IPS-20b (cell line): ENCODE data around the gene ARCN1.

Source experiments
- H3K27ac ChIP-seq: one replicate; pipeline ENCODE4 v1.5.1; 2013; ENCODE audit warnings: low read length
- H3K27me3 ChIP-seq: 2 replicates; pipeline ENCODE4 v1.6.1; 2013; ENCODE audit warnings: mild to moderate bottlenecking, low read length, inconsistent platforms; ENCODE audit not compliant: insufficient read depth
- H3K36me3 ChIP-seq: 2 replicates; pipeline ENCODE4 v1.6.1; 2013; ENCODE audit warnings: low read depth, mild to moderate bottlenecking, inconsistent platforms, low read length, moderate library complexity; ENCODE audit not compliant: insufficient read depth
- H3K4me1 ChIP-seq: 2 replicates; pipeline ENCODE4 v1.6.1; 2013; ENCODE audit warnings: mild to moderate bottlenecking, control low read depth, inconsistent platforms, low read length, moderate library complexity; ENCODE audit not compliant: insufficient read depth
- H3K4me3 ChIP-seq: 2 replicates; pipeline ENCODE4 v1.5.1; 2013; ENCODE audit warnings: mild to moderate bottlenecking, low read length, inconsistent platforms
- H3K9ac ChIP-seq: 2 replicates; pipeline ENCODE4 v1.6.1; 2013; ENCODE audit warnings: low read depth, mild to moderate bottlenecking, inconsistent platforms, low read length, moderate library complexity
- H3K9me3 ChIP-seq: 2 replicates; pipeline ENCODE4 v1.6.1; 2013; ENCODE audit warnings: mild to moderate bottlenecking, low read depth, low read length, inconsistent platforms; ENCODE audit not compliant: insufficient read depth

Gene ARCN1

GRCh38 chr11:118618991-118619375 lies 46.8 kb downstream of the ARCN1 start:
- H3K27me3 ChIP-seq: 0 out of 2 replicates have a peak, but pooled peaks cover 1% of the 10 kb centered on the region
- no peak overlapping the region for H3K9ac ChIP-seq
- no peaks in the 10 kb centered on the region for H3K36me3 ChIP-seq
- peaks cover 38% of the 10 kb centered on the region for H3K4me1 ChIP-seq
- no peaks in the 10 kb centered on the region for H3K9me3 ChIP-seq
- no peak overlapping the region for H3K27ac ChIP-seq
- no peak overlapping the region for H3K4me3 ChIP-seq

- Histone ChIP-seq H3K27me3 (no peaks in the 10 kb centered on the region), H3K9ac (no peak overlapping the region), H3K9me3 (no peaks in the 10 kb centered on the region), H3K36me3 (peaks cover 1% of the 10 kb centered on the region; the same call in 1 of the 2 replicates), H3K4me3 (no peak overlapping the region), H3K27ac (no peak overlapping the region), H3K4me1 (peaks cover 34% of the 10 kb centered on the region)
Measured at GRCh38 chr11:118619444-118620197, 47.4 kb downstream of the ARCN1 start.

GRCh38 chr11:118620529-118621070 lies 48.4 kb downstream of the ARCN1 start:
- Histone ChIP-seq H3K4me3 (peak overlapping the region; percentile 81), H3K9ac (peak overlapping the region; percentile 78; the same call in 1 of the 2 replicates), H3K4me1 (peaks cover 30% of the 10 kb centered on the region), H3K27ac (peak overlapping the region; percentile 52), H3K27me3 (no peaks in the 10 kb centered on the region), H3K9me3 (no peaks in the 10 kb centered on the region), H3K36me3 (peaks cover 11% of the 10 kb centered on the region)

GRCh38 chr11:118621071-118621783 lies 49.0 kb downstream of the ARCN1 start:
- H3K9ac ChIP-seq: peak overlapping the region; percentile 78; the same call in 1 of the 2 replicates
- peak overlapping the region; percentile 52 for H3K27ac ChIP-seq
- no peaks in the 10 kb centered on the region for H3K9me3 ChIP-seq
- H3K4me1 ChIP-seq: peaks cover 24% of the 10 kb centered on the region
- H3K36me3 ChIP-seq: peaks cover 15% of the 10 kb centered on the region
- peak overlapping the region; percentile 81 for H3K4me3 ChIP-seq
- H3K27me3 ChIP-seq: no peaks in the 10 kb centered on the region

DNA sequence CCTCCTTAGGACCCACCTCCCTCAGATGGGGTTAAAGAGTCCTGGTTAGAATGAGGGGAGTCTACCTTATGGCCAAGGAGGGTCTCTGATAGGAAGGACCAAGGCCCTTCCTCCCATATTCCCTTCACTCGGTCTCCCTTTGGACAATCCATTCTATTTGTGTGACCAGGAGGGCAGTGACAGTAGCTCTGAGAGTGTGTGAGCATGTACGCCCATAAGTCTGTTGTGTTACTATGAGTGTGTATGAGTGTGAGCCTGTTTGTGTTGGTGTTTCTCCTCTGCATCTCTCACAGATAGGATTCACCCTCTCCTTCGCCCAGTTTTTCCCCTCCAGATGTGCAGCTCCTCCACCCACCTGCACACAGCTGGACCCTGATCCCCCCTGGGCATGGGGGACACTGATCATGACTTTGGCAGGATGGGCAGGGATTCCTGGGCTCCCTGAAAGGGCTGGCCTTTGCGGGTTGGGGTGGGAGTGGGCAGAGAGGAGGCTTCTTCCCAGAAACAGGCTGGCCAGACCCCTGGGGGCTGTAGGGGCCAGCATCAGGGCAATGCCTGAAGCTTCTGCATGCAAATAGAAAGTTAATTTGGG lies 49.7 kb downstream of the ARCN1 start:
- peaks cover 18% of the 10 kb centered on the region for H3K36me3 ChIP-seq
- peak overlapping the region; percentile 81 for H3K4me3 ChIP-seq
- peaks cover 20% of the 10 kb centered on the region for H3K4me1 ChIP-seq
- peak overlapping the region; percentile 78; the same call in 1 of the 2 replicates for H3K9ac ChIP-seq
- H3K27ac ChIP-seq: peak overlapping the region; percentile 52
- no peaks in the 10 kb centered on the region for H3K27me3 ChIP-seq
- H3K9me3 ChIP-seq: no peaks in the 10 kb centered on the region

DNA sequence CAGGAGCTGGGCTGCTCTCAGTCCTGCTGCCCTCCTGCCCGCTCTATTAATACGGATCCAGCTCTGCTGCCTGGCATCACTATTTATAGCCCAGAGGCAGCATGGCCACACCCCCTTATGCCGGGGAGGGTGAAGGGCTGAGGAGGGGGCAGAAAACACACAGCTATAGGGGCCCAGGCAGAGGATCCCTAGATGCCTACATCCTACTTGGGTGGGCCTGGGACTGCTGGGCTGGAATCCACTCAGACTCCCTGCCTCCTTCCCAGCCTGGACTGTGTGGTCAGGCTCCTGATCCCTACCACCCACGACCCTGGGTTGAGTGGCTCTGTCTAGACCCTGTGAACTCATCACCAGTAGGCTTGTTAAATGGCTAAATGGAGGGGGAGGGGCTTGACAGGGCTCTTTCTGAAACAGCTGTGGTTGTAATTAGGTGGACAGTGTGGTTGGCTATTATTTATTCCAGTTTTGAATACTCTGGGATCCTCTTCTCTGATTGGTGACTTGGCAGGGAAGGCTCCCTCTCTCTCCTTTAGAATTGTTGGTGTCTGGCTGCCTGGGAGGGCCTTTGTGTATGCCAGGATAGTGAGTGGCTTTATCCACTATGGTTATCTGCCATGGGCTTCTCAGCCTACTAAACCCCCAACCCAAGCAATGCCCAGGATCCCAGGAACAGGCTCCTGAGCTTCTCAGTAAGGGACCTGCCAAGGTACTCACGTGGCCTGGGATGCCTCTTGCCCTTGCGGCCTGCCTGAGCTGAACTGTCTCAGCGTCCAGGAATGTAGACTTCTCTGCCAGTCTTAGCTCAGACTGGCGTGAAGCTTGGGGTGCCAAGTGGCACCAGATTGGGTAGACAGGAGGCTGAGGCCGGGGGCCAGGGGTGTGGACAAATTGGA lies 50.4 kb downstream of the ARCN1 start:
- peaks cover 25% of the 10 kb centered on the region for H3K36me3 ChIP-seq
- no peaks in the 10 kb centered on the region for H3K9me3 ChIP-seq
- H3K27me3 ChIP-seq: no peaks in the 10 kb centered on the region
- H3K9ac ChIP-seq: peak overlapping the region; percentile 78; the same call in 1 of the 2 replicates
- peak overlapping the region; percentile 81 for H3K4me3 ChIP-seq
- H3K4me1 ChIP-seq: peaks cover 19% of the 10 kb centered on the region
- no peak overlapping the region for H3K27ac ChIP-seq

DNA sequence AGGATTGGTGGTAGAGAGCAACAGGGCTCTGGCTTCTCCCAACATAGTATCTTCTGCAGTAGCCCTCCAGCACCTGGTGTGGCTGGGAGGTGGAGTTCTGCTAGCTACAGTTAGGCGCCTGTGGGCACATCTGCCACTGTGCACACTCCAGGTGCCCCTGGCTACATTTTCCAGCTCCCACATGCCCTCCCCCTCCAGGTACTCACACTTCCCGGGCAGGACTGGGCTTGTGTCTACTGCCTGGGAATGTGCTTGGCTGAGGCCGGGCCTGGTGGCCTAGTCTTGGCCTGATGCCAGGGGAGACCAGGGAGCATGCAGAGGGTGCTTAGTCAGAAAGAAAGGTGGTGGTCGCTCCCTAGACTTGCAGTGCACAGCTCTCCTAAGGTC lies 51.1 kb downstream of the ARCN1 start:
- Histone ChIP-seq H3K9me3 (no peaks in the 10 kb centered on the region), H3K36me3 (peaks cover 31% of the 10 kb centered on the region), H3K27ac (no peak overlapping the region), H3K4me1 (peaks cover 16% of the 10 kb centered on the region), H3K27me3 (no peaks in the 10 kb centered on the region), H3K9ac (no peak overlapping the region; the same call in 1 of the 2 replicates), H3K4me3 (0 out of 2 replicates have a peak overlapping the region, but pooled peaks have one; percentile 7)

DNA sequence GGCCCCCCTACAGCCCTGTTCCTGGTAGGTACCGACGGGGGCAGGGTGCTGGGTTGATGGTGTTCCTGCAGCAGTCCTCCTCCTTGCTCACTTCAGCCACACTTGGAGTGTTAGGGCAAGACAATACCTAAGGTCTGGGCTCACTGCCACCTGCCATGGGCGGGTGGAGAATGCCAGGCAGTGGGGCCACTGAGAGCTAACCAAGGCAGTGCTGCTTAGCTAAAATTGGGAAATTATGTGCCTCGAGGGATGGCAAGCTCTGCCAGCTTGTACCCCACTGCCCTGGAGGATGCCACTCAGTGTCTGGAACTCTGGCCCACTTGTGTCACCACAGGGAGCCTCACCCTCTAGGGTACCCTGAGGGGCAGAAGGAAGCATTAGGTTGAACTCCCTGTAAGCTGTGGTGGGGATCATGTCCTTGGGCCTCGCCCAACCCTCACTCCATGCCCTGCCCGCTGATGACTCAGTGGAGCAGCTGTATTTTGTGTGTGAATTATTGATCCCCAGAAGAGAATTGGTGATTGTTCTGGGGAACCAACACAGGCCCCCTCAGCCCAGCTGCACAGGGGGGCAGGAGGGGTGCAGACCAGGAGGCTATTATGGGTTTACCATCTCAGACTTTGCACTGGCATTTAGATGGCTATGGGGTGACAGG lies 53.0 kb downstream of the ARCN1 start:
- Histone ChIP-seq H3K4me1 (peaks cover 16% of the 10 kb centered on the region), H3K27ac (no peak overlapping the region), H3K9me3 (no peaks in the 10 kb centered on the region), H3K27me3 (no peaks in the 10 kb centered on the region), H3K9ac (no peak overlapping the region), H3K4me3 (no peak overlapping the region), H3K36me3 (peaks cover 50% of the 10 kb centered on the region)

DNA sequence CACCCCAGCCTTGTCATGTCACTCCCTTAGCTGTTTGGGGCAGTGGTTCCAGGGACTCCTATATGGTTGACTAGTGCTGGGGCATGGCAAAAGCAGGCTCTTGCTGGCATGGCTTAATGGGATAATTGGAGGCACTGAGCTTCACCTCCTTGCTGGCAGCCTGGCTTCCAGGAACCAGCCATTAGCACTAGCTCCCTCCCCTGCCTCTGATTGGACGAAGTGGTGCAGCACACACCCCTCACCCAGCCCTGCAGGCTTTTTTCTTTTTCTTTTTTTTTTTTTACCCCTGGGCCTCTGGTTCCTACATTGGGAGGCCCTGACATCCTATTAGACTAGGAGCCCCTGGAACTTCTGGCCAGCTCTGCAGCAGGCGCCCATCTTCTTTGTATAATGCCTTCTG lies 53.8 kb downstream of the ARCN1 start:
- peaks cover 58% of the 10 kb centered on the region for H3K36me3 ChIP-seq
- no peak overlapping the region for H3K9ac ChIP-seq
- no peak overlapping the region for H3K4me3 ChIP-seq
- H3K4me1 ChIP-seq: peaks cover 11% of the 10 kb centered on the region; the same call in 1 of the 2 replicates
- H3K9me3 ChIP-seq: no peaks in the 10 kb centered on the region
- no peak overlapping the region for H3K27ac ChIP-seq
- no peaks in the 10 kb centered on the region for H3K27me3 ChIP-seq

DNA sequence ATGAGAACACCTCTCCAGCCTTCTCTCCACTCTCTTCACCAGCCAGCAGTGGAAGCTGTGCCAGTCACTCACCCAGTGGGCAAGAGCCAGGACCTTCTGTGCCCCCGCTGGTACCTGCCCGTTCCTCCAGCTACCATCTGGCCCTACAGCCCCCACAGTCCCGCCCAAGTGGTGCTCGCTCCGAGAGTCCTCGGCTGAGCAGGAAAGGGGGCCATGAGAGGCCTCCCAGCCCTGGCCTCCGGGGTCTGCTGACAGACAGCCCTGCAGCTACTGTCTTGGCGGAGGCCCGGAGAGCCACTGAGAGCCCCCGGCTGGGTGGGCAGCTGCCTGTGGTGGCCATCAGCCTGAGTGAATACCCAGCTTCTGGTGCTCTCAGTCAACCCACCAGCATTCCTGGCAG lies 55.4 kb downstream of the ARCN1 start:
- Histone ChIP-seq H3K4me1 (peaks cover 3% of the 10 kb centered on the region; the same call in 1 of the 2 replicates), H3K9me3 (no peaks in the 10 kb centered on the region), H3K27me3 (no peaks in the 10 kb centered on the region), H3K27ac (no peak overlapping the region), H3K36me3 (peaks cover 73% of the 10 kb centered on the region), H3K4me3 (no peak overlapping the region), H3K9ac (no peak overlapping the region)
